Stimulated activated CD4-positive, alpha-beta T cell treated with anti-CD3 and anti-CD28 coated beads, Interleukin-4, amount 100 ng/mL, for 4 hours (primary cell): ENCODE results near the gene DBET.
"Not testable (repeated sequence)": the region's sequence is repeated elsewhere in the genome, so short reads cannot be mapped to it uniquely, and the experiment has no call there.

ENCODE experiments used
- DNase-seq, 2 experiments: peaks; one replicate each; pipeline ENCODE4 v3.0.0-alpha.2; 2020

DBET gene

GRCh38 chr4:190049378-190050239 is 14.7 kb upstream of the DBET start:
- not testable (repeated sequence) for DNase-seq

GRCh38 chr4:190058997-190059396 is 5.3 kb upstream of the DBET start:
- DNase-seq, result not testable (repeated sequence)

GRCh38 chr4:190064805-190065204 is 503 bp downstream of the DBET start:
- DNase-seq, result not testable (repeated sequence)

- not testable (repeated sequence) for DNase-seq
Measured at GRCh38 chr4:190068351-190068750, 4.0 kb downstream of the DBET start.

GRCh38 chr4:190093052-190093451 is 28.8 kb downstream of the DBET start:
- not testable (repeated sequence) for DNase-seq

GRCh38 chr4:190094031-190094430 is 29.7 kb downstream of the DBET start:
- not testable (repeated sequence) for DNase-seq

- DNase-seq, result not testable (repeated sequence)
Measured at GRCh38 chr4:190095335-190095734, 31.0 kb downstream of the DBET start.

- not testable (repeated sequence) for DNase-seq
Measured at GRCh38 chr4:190099605-190100004, 35.3 kb downstream of the DBET start.

GRCh38 chr4:190101525-190101924 is 37.2 kb downstream of the DBET start:
- not testable (repeated sequence) for DNase-seq

- DNase-seq, result not testable (repeated sequence)
Measured at GRCh38 chr4:190106191-190106590, 41.9 kb downstream of the DBET start.

- not testable (repeated sequence) for DNase-seq
Measured at GRCh38 chr4:190106611-190107480, 42.5 kb downstream of the DBET start.

- not testable (repeated sequence) for DNase-seq
Measured at GRCh38 chr4:190107766-190108485, 43.6 kb downstream of the DBET start.

GRCh38 chr4:190108756-190109155 is 44.5 kb downstream of the DBET start:
- DNase-seq, result not testable (repeated sequence)

GRCh38 chr4:190109390-190110011 is 45.2 kb downstream of the DBET start:
- DNase-seq, result not testable (repeated sequence)

- not testable (repeated sequence) for DNase-seq
Measured at GRCh38 chr4:190110033-190110432, 45.7 kb downstream of the DBET start.

GRCh38 chr4:190110570-190111295 is 46.4 kb downstream of the DBET start:
- not testable (repeated sequence) for DNase-seq

GRCh38 chr4:190112879-190113278 is 48.6 kb downstream of the DBET start:
- not testable (repeated sequence) for DNase-seq

- DNase-seq, result not testable (repeated sequence)
Measured at GRCh38 chr4:190114991-190115390, 50.7 kb downstream of the DBET start.
